ENCODE data around the gene PLOD3. TPM values are rescaled to one million over a fixed set of nuclear protein-coding genes. Genes with fewer than 3 reads are reported as not detected.
"Not testable (repeated sequence)": the region's sequence is repeated elsewhere in the genome, so short reads cannot be mapped to it uniquely, and the experiment has no call there.

PLOD3 gene
- total and polyA plus RNA-seq, 2 donors = 24.8 to 57.6 TPM

- H3K36me3 ChIP-seq (ENCODE audit: insufficient read depth) = no peaks in the 10 kb centered on the region
- 89% methylated on average over 8 of the region's 8 CpGs for WGBS
These were observed 5.4 kb downstream of the PLOD3 start for GRCh38 chr7:101212014-101212413.

GRCh38 chr7:101211501-101211900 is 5.9 kb downstream of the PLOD3 start:
- Histone ChIP-seq H3K27ac (ENCODE audit: low read depth) (no peak overlapping the region), H3K36me3 (ENCODE audit: insufficient read depth) (no peaks in the 10 kb centered on the region), H3K4me3 (ENCODE audit: low read depth, low read length) (no peak overlapping the region), H3K4me1 (ENCODE audit: insufficient read depth) (peaks cover 2% of the 10 kb centered on the region)
- 96% methylated on average over 24 of the region's 24 CpGs for WGBS
- DNase-seq (ENCODE audit: extremely low spot score) = no peak

More at GRCh38 chr7:101212014-101212413, 5.4 kb downstream of the PLOD3 start:
- Histone ChIP-seq H3K27ac (ENCODE audit: low read depth) (no peak overlapping the region), H3K4me1 (ENCODE audit: insufficient read depth) (peaks cover 2% of the 10 kb centered on the region), H3K4me3 (ENCODE audit: low read depth, low read length) (no peak overlapping the region)
- DNase-seq (ENCODE audit: extremely low spot score) = no peak

- Histone ChIP-seq H3K4me3 (ENCODE audit: low read depth, low read length) (no peak overlapping the region), H3K36me3 (ENCODE audit: insufficient read depth) (no peaks in the 10 kb centered on the region), H3K4me1 (ENCODE audit: insufficient read depth) (no peaks in the 10 kb centered on the region), H3K27ac (ENCODE audit: low read depth) (no peak overlapping the region)
- DNase-seq (ENCODE audit: extremely low spot score) = no peak
- WGBS = 93% methylated on average over 19 of the region's 19 CpGs
These were observed 7.2 kb downstream of the PLOD3 start for GRCh38 chr7:101210143-101210542.

GRCh38 chr7:101208794-101209193 is 8.6 kb downstream of the PLOD3 start:
- 89% methylated on average over 14 of the region's 14 CpGs for WGBS
- Histone ChIP-seq H3K27ac (ENCODE audit: low read depth) (no peak overlapping the region), H3K4me1 (ENCODE audit: insufficient read depth) (no peaks in the 10 kb centered on the region), H3K36me3 (ENCODE audit: insufficient read depth) (no peaks in the 10 kb centered on the region), H3K4me3 (ENCODE audit: low read depth, low read length) (no peak overlapping the region)
- no peak for DNase-seq (ENCODE audit: extremely low spot score)

GRCh38 chr7:101207459-101207858 is 9.9 kb downstream of the PLOD3 start:
- DNase-seq (ENCODE audit: extremely low spot score) = no peak
- H3K4me3 ChIP-seq (ENCODE audit: low read depth, low read length) = no peak overlapping the region
- WGBS = 94% methylated on average over 17 of the region's 17 CpGs
- no peaks in the 10 kb centered on the region for H3K4me1 ChIP-seq (ENCODE audit: insufficient read depth)
- no peak overlapping the region for H3K27ac ChIP-seq (ENCODE audit: low read depth)
- H3K36me3 ChIP-seq (ENCODE audit: insufficient read depth) = no peaks in the 10 kb centered on the region

- no peak for DNase-seq (ENCODE audit: extremely low spot score)
- H3K36me3 ChIP-seq (ENCODE audit: insufficient read depth) = no peaks in the 10 kb centered on the region
- 89% methylated on average over 19 of the region's 19 CpGs for WGBS
- H3K4me3 ChIP-seq (ENCODE audit: low read depth, low read length) = no peak overlapping the region
- no peak overlapping the region for H3K27ac ChIP-seq (ENCODE audit: low read depth)
- peaks cover 2% of the 10 kb centered on the region for H3K4me1 ChIP-seq (ENCODE audit: insufficient read depth)
These were observed 10.7 kb downstream of the PLOD3 start for GRCh38 chr7:101206665-101207042.

GRCh38 chr7:101205901-101206664 is 11.3 kb downstream of the PLOD3 start:
- H3K27ac ChIP-seq (ENCODE audit: low read depth) = no peak overlapping the region
- WGBS = 84% methylated on average over 32 of the region's 32 CpGs
- peaks cover 2% of the 10 kb centered on the region for H3K4me1 ChIP-seq (ENCODE audit: insufficient read depth)
- DNase-seq (ENCODE audit: extremely low spot score) = no peak
- H3K4me3 ChIP-seq (ENCODE audit: low read depth, low read length) = no peak overlapping the region
- no peaks in the 10 kb centered on the region for H3K36me3 ChIP-seq (ENCODE audit: insufficient read depth)

GRCh38 chr7:101203740-101204738 is 13.3 kb downstream of the PLOD3 start:
- not testable (repeated sequence) for DNase-seq (ENCODE audit: extremely low spot score); H3K4me3 ChIP-seq (ENCODE audit: low read depth, low read length); H3K36me3 ChIP-seq (ENCODE audit: insufficient read depth); H3K4me1 ChIP-seq (ENCODE audit: insufficient read depth); H3K27ac ChIP-seq (ENCODE audit: low read depth)
- 65% methylated on average over 22 of the region's 22 CpGs for WGBS

GRCh38 chr7:101202603-101202918 is 14.8 kb downstream of the PLOD3 start:
- no peak overlapping the region for H3K4me3 ChIP-seq (ENCODE audit: low read depth, low read length)
- no peak for DNase-seq (ENCODE audit: extremely low spot score)
- H3K27ac ChIP-seq (ENCODE audit: low read depth) = no peak overlapping the region
- 82% methylated on average over 5 of the region's 5 CpGs for WGBS
- H3K4me1 ChIP-seq (ENCODE audit: insufficient read depth) = peaks cover 2% of the 10 kb centered on the region
- H3K36me3 ChIP-seq (ENCODE audit: insufficient read depth) = no peaks in the 10 kb centered on the region

- H3K4me3 ChIP-seq (ENCODE audit: low read depth, low read length) = no peak overlapping the region
- DNase-seq (ENCODE audit: extremely low spot score) = no peak
- WGBS = 8% methylated on average over 75 of the region's 75 CpGs
- H3K27ac ChIP-seq (ENCODE audit: low read depth) = no peak overlapping the region
- peaks cover 2% of the 10 kb centered on the region for H3K4me1 ChIP-seq (ENCODE audit: insufficient read depth)
- no peaks in the 10 kb centered on the region for H3K36me3 ChIP-seq (ENCODE audit: insufficient read depth)
These were observed 15.4 kb downstream of the PLOD3 start for GRCh38 chr7:101201695-101202602.

- no peak within 1 kb of the TSS for H3K4me3 ChIP-seq (ENCODE audit: low read depth, low read length)
- H3K27ac ChIP-seq (ENCODE audit: low read depth) = no peak within 1 kb of the TSS
- 31% methylated on average over 21 of the region's 21 CpGs for WGBS
- DNase-seq (ENCODE audit: extremely low spot score) = no peak
- peaks cover 2% of the 10 kb centered on the region for H3K4me1 ChIP-seq (ENCODE audit: insufficient read depth)
- no peaks in the 10 kb centered on the region for H3K36me3 ChIP-seq (ENCODE audit: insufficient read depth)
These were observed 16.4 kb downstream of the PLOD3 start, which contains the start of gene MOGAT3 for GRCh38 chr7:101200862-101201599. MOGAT3 (minus strand) TSS chr7:101201036; CDS start chr7:101200854, 182 bp downstream.

GRCh38 chr7:101200504-101200861 is 16.9 kb downstream of the PLOD3 start:
- H3K36me3 ChIP-seq (ENCODE audit: insufficient read depth) = no peaks in the 10 kb centered on the region
- DNase-seq (ENCODE audit: extremely low spot score) = no peak
- no peak overlapping the region for H3K27ac ChIP-seq (ENCODE audit: low read depth)
- 64% methylated on average over 2 of the region's 2 CpGs for WGBS
- H3K4me1 ChIP-seq (ENCODE audit: insufficient read depth) = peaks cover 2% of the 10 kb centered on the region
- H3K4me3 ChIP-seq (ENCODE audit: low read depth, low read length) = no peak overlapping the region

All from urinary bladder (tissue), 4 donors.